Testis (tissue), 2 donors: Measurements from ENCODE around the gene SPATA3.

Experiments used
- POLR2A ChIP-seq: fragments of 450-650 bp; IDR thresholded peaks from one replicate; pipeline ENCODE4 v1.6.1; 2017; ENCODE audit warnings: antibody characterized with exemption, mild to moderate bottlenecking, moderate library complexity
- TF ChIP-seq, protein P1 (sequence below), 3 experiments: fragments of 450-650 bp in 2 of 3; fragments of 200-600 bp in 1 of 3; sonication (generic) in 1 of 3; IDR thresholded peaks; one replicate each; pipeline ENCODE4 v1.5.1; 2016 to 2019; ENCODE audit warnings: antibody characterized with exemption in 3 of 3, mild to moderate bottlenecking in 2 of 3, moderate library complexity in 1 of 3

DNA sequence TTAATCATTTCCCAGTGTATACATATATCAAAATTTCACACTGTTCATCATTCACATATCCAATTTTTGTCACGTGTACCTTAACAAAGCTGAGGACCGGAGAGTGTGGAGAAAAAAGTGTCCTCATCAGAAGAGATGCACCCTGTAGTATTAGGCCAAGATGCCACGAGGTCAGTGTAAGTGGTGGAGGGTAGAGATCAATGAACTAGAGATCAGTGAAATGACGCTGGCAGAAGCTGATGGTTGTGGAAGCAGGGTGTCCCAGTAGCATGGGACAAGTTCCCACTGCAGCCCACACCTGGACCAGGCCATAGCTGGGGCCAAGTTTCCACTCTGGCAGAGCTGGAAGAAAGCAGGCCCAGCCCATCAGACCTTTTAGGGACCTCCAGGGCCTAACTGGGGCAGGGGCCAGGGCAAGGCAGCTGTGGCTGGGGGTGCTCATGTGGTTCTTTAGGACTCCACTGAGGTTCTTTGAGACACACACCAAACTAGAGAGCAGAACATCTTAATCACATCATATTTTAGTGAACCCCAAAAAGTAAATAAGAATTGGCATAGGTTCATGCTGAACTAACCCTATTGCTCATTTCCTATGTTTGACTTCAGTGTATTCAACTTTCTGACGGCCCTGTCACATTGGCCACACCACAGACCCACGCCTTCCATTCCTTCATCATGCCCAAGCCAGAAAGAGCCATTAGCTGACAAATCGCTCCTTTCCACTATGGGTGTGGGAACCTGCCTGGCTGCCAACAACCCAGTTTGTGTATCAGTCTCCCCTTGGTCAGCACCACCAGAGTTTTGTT is 49.3 kb upstream of the SPATA3 start:
- TF ChIP-seq, protein P1, sequence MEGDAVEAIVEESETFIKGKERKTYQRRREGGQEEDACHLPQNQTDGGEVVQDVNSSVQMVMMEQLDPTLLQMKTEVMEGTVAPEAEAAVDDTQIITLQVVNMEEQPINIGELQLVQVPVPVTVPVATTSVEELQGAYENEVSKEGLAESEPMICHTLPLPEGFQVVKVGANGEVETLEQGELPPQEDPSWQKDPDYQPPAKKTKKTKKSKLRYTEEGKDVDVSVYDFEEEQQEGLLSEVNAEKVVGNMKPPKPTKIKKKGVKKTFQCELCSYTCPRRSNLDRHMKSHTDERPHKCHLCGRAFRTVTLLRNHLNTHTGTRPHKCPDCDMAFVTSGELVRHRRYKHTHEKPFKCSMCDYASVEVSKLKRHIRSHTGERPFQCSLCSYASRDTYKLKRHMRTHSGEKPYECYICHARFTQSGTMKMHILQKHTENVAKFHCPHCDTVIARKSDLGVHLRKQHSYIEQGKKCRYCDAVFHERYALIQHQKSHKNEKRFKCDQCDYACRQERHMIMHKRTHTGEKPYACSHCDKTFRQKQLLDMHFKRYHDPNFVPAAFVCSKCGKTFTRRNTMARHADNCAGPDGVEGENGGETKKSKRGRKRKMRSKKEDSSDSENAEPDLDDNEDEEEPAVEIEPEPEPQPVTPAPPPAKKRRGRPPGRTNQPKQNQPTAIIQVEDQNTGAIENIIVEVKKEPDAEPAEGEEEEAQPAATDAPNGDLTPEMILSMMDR (IDR thresholded peaks at IDR 0.05): no peak
- no peak for TF ChIP-seq POLR2A
